PC-3 (cell line): ENCODE data around the gene IGHMBP2. TPM values are rescaled to one million over a fixed set of nuclear protein-coding genes. Genes with fewer than 3 reads are reported as not detected.

ENCODE experiments used
- ATAC-seq: fragments of 200-7000 bp; cut with Tn5 transposase; 2 replicates; pipeline ENCODE4 v1.9.1; 2020; ENCODE audit warnings: mild to moderate bottlenecking, moderate library complexity
- BruUV-seq: library from RNA; stranded (reverse); fragments of 400-500 nt; replicated peaks from 2 replicates; lab custom pipeline; 2021; lab: Mats Ljungman, UMichigan
- CTCF ChIA-PET: fragments of 300-600 bp; sonication (Branson Sonifier 250); formaldehyde crosslinking; loops from one replicate; lab custom pipeline; 2022; ENCODE audit warnings: antibody characterized with exemption; lab: Charles Lee
- POLR2A ChIA-PET: fragments of 300-600 bp; sonication (Branson Sonifier 250); formaldehyde crosslinking; loops from one replicate; lab custom pipeline; 2022; ENCODE audit warnings: antibody characterized with exemption; ENCODE audit not compliant: unreplicated experiment; lab: Charles Lee
- DNase-seq: peaks from one replicate; pipeline ENCODE4 v3.0.0-alpha.2; 2015
- H2AFZ ChIP-seq: fragments of 300-600 bp; sonication (generic); 2 replicates; pipeline ENCODE4 v1.6.0; 2016; ENCODE audit warnings: antibody characterized with exemption, low read length
- H3F3A ChIP-seq: fragments of 300-600 bp; sonication (generic); one replicate; pipeline ENCODE4 v1.6.0; 2017; ENCODE audit warnings: antibody characterized with exemption, low read length, control low read depth, mild to moderate bottlenecking; ENCODE audit not compliant: unreplicated experiment
- H3K27ac ChIP-seq: fragments of 300-600 bp; sonication (generic); 2 replicates; pipeline ENCODE4 v1.5.1; 2016; ENCODE audit warnings: mild to moderate bottlenecking, low read length
- H3K27me3 ChIP-seq: fragments of 300-600 bp; sonication (generic); 2 replicates; pipeline ENCODE4 v1.6.1; 2016; ENCODE audit warnings: low read length, mixed read lengths
- H3K36me3 ChIP-seq: fragments of 300-600 bp; sonication (generic); 2 replicates; pipeline ENCODE4 v1.6.1; 2016; ENCODE audit warnings: low read depth, mixed run types, low read length, mixed read lengths
- H3K4me1 ChIP-seq: fragments of 300-600 bp; sonication (generic); 2 replicates; pipeline ENCODE4 v1.5.1; 2016; ENCODE audit warnings: low read length; ENCODE audit not compliant: insufficient read depth
- H3K4me2 ChIP-seq: fragments of 300-600 bp; sonication (generic); 2 replicates; pipeline ENCODE4 v1.6.0; 2016; ENCODE audit warnings: low read length
- H3K4me3 ChIP-seq: fragments of 300-600 bp; sonication (generic); 2 replicates; pipeline ENCODE4 v1.5.1; 2016; ENCODE audit warnings: mild to moderate bottlenecking, low read length, mixed read lengths
- H3K79me2 ChIP-seq: fragments of 300-600 bp; sonication (generic); 2 replicates; pipeline ENCODE4 v1.6.1; 2017; ENCODE audit warnings: low read length, mixed read lengths
- H3K9ac ChIP-seq: fragments of 300-600 bp; sonication (generic); 2 replicates; pipeline ENCODE4 v1.6.0; 2016; ENCODE audit warnings: mild to moderate bottlenecking, low read length
- H3K9me2 ChIP-seq: fragments of 300-600 bp; sonication (generic); replicated peaks from 2 replicates; pipeline ENCODE4 v1.6.1; 2016; ENCODE audit warnings: mixed run types, low read length, mixed read lengths
- H3K9me3 ChIP-seq: fragments of 300-600 bp; sonication (generic); 2 replicates; pipeline ENCODE4 v1.6.1; 2016; ENCODE audit warnings: low read length, mixed read lengths
- H4K20me1 ChIP-seq: fragments of 300-600 bp; sonication (generic); 2 replicates; pipeline ENCODE4 v1.6.1; 2016; ENCODE audit warnings: low read length, mixed read lengths
- EZH2 ChIP-seq: fragments of 300-600 bp; sonication (generic); IDR thresholded peaks from one replicate; pipeline ENCODE4 v1.6.1; 2017; ENCODE audit warnings: antibody characterized with exemption, mild to moderate bottlenecking, low read length; ENCODE audit not compliant: unreplicated experiment
- EZH2phosphoT487 ChIP-seq: fragments of 300-600 bp; sonication (generic); IDR thresholded peaks from 2 replicates; pipeline ENCODE4 v1.6.1; 2018; ENCODE audit warnings: mild to moderate bottlenecking, antibody characterized with exemption, low read length, borderline replicate concordance
- intact Hi-C: fragments of 100-400 bp; cut with micrococcal nuclease; formaldehyde crosslinking; loops from 2 replicates; pipeline ENCODE4 v1.9.0; 2023
- total RNA-seq: library from RNA; depleted of rRNA; stranded (reverse); fragments of >200 nt; gene quantifications from 2 replicates; pipeline ENCODE4 v1.2.3, GENCODE V29; 2014
- TF ChIP-seq, protein P1 (sequence below): fragments of 300-600 bp; sonication (generic); conservative IDR thresholded peaks from 2 replicates; pipeline ENCODE4 v1.5.1; 2017; ENCODE audit warnings: antibody characterized with exemption, low read depth, mild to moderate bottlenecking, low read length

Gene IGHMBP2
- total RNA-seq, 1 experiment from 2014 or later, result 20.5 TPM

DNA sequence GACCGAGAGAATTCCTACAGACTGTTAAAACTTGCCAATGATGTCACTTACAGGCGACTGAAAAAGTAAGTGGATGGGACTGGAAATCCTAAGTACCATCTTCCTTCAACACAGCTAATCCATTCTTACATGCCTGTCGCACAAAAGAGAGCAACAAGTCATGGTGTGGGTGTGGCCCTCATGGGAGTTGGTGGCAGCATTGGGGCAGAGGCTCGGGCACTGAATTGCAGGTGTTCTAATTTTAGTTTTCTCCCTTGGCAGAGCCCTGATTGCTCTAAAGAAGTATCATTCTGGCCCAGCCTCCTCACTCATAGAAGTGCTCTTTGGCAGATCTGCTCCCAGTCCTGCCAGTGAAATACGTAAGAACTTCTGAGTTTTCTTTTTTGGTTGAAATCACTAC is 4.6 kb downstream of the IGHMBP2 start:
- peaks cover 17% of the 10 kb centered on the region for H3K4me1 ChIP-seq
- no TSS peak for BruUV-seq
- ChIA-PET CTCF (no interaction called here), POLR2A (no interaction called here)
- H3F3A ChIP-seq, result no peaks in the 10 kb centered on the region
- H3K27ac ChIP-seq, result no peak overlapping the region
- peaks cover 39% of the 10 kb centered on the region for H3K79me2 ChIP-seq
- H3K9me2 ChIP-seq, result no peaks in the 10 kb centered on the region
- no peaks in the 10 kb centered on the region for H4K20me1 ChIP-seq
- no peak overlapping the region for H2AFZ ChIP-seq
- no peak overlapping the region for H3K4me2 ChIP-seq
- H3K9me3 ChIP-seq, result no peaks in the 10 kb centered on the region
- H3K27me3 ChIP-seq, result no peaks in the 10 kb centered on the region
- no peak overlapping the region for H3K4me3 ChIP-seq
- peaks cover 29% of the 10 kb centered on the region for H3K36me3 ChIP-seq
- ATAC-seq (no peak), DNase-seq (no peak)
- no peak overlapping the region for H3K9ac ChIP-seq
- intact Hi-C loops, result no loop called here
- TF ChIP-seq EZH2phosphoT487 (no peak), EZH2 (no peak)
- TF ChIP-seq, protein P1, sequence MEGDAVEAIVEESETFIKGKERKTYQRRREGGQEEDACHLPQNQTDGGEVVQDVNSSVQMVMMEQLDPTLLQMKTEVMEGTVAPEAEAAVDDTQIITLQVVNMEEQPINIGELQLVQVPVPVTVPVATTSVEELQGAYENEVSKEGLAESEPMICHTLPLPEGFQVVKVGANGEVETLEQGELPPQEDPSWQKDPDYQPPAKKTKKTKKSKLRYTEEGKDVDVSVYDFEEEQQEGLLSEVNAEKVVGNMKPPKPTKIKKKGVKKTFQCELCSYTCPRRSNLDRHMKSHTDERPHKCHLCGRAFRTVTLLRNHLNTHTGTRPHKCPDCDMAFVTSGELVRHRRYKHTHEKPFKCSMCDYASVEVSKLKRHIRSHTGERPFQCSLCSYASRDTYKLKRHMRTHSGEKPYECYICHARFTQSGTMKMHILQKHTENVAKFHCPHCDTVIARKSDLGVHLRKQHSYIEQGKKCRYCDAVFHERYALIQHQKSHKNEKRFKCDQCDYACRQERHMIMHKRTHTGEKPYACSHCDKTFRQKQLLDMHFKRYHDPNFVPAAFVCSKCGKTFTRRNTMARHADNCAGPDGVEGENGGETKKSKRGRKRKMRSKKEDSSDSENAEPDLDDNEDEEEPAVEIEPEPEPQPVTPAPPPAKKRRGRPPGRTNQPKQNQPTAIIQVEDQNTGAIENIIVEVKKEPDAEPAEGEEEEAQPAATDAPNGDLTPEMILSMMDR, result no peak

DNA sequence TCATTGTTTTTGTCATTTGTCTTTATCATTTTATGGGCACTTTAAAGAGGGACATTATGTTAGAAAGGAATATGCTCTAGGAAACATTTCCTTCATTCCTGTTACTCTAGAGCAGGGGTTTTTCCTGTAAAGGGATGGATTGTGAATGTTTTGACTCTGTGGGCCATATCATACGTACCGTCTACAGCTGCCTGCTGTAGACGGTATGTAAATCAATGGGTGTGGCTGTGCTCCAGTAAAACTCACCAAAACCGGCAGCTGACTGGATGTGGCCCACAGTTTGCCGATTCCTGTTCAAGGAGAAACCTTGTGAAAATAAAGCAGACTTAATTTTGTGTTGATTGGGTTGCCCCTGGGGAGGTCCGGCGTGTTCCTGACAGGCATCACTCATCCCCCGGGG is 7.3 kb downstream of the IGHMBP2 start:
- CTCF ChIA-PET, result no interaction called here
- Histone ChIP-seq H3F3A (no peaks in the 10 kb centered on the region), H3K9me2 (no peaks in the 10 kb centered on the region), H2AFZ (no peak overlapping the region), H3K36me3 (peaks cover 44% of the 10 kb centered on the region), H3K27me3 (no peaks in the 10 kb centered on the region), H3K4me2 (no peak overlapping the region), H3K27ac (no peak overlapping the region), H3K79me2 (peaks cover 12% of the 10 kb centered on the region), H3K4me1 (peaks cover 6% of the 10 kb centered on the region), H3K9ac (no peak overlapping the region), H3K9me3 (no peaks in the 10 kb centered on the region), H3K4me3 (no peak overlapping the region), H4K20me1 (no peaks in the 10 kb centered on the region)
- POLR2A ChIA-PET, result no interaction called here
- no peak for ATAC-seq
- TF ChIP-seq, protein P1, result no peak
- no peak for TF ChIP-seq EZH2phosphoT487
- no peak for TF ChIP-seq EZH2
- DNase-seq, result no peak
- BruUV-seq, result no TSS peak
- intact Hi-C loops, result loop anchor here (5.0 kb wide), 1 partner anchor 176 kb away; no protein-coding TSS in a partner anchor

DNA sequence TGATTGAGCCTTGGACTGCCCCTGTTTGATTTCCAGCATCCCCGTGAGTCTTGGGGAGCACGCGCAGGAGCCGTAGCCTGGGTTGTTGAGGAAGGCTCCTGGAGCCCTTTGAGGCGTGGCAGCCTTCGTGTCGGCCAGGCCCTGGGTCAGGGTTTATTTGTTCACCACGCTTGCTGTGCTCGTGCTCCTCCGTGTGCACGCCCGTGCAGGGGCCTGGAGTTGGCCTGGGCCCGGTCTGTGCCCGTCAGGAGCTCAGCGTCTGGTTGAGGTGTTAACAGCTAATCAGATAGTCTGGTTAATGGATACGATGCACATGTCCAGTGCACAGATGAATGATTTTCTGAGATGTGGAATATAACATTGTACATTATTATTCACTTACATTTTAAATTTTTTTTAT is 8.0 kb downstream of the IGHMBP2 start:
- H3K4me1 ChIP-seq, result 0 out of 2 replicates have a peak, but pooled peaks cover 3% of the 10 kb centered on the region
- no peak overlapping the region for H3K4me3 ChIP-seq
- H2AFZ ChIP-seq, result no peak overlapping the region
- no peaks in the 10 kb centered on the region for H3K27me3 ChIP-seq
- POLR2A ChIA-PET, result no interaction called here
- H3K36me3 ChIP-seq, result peaks cover 41% of the 10 kb centered on the region
- no peak overlapping the region for H3K27ac ChIP-seq
- no peaks in the 10 kb centered on the region for H4K20me1 ChIP-seq
- peaks cover 8% of the 10 kb centered on the region for H3K79me2 ChIP-seq
- no peak for ATAC-seq
- H3F3A ChIP-seq, result no peaks in the 10 kb centered on the region
- TF ChIP-seq, protein P1, result no peak
- no peak for TF ChIP-seq EZH2
- no peak for TF ChIP-seq EZH2phosphoT487
- intact Hi-C loops, result loop anchor here (5.0 kb wide), 1 partner anchor 176 kb away; no protein-coding TSS in a partner anchor
- H3K9me2 ChIP-seq, result no peaks in the 10 kb centered on the region
- BruUV-seq, result no TSS peak
- no peak overlapping the region for H3K4me2 ChIP-seq
- no peaks in the 10 kb centered on the region for H3K9me3 ChIP-seq
- H3K9ac ChIP-seq, result no peak overlapping the region
- no peak for DNase-seq
- CTCF ChIA-PET, result no interaction called here
